SK-N-MC (cell line): ENCODE data around the gene HPSE.

Experiments
- EZH2 ChIP-seq: fragments of 200-600 bp; sonication (generic); IDR thresholded peaks from one replicate; pipeline ENCODE4 v1.6.1; 2017; ENCODE audit warnings: antibody characterized with exemption
- FOXP2 ChIP-seq: optimal IDR thresholded peaks from 2 replicates; pipeline ENCODE3; 2011; ENCODE audit warnings: mild to moderate bottlenecking, moderate library complexity; ENCODE audit not compliant: insufficient read depth; ENCODE audit errors: extremely low read length, control extremely low read depth

DNA sequence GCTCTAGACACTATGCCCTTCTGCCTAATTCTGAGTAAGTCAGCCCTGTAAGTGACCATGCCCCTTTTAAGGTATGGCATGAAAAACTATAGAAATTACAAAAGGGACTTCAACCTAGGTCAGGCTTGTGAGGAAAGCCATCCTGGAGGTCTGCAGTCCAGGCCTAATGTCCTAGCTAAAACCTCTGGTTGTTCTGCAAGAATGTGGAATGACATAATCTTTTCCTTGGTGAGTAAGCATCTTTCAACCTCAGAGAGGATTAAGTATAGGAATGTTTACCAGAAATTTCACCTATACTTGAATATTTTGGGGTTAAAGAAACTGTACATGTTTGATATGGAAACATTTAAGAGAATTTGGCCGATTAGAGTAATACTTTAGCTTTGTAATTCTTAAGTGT lies 23.8 kb upstream of the HPSE start:
- TF ChIP-seq EZH2, result no peak
- no peak for TF ChIP-seq FOXP2
